Sigmoid colon (tissue), 7 donors: ENCODE results near the gene AACS. TPM values are rescaled to one million over a fixed set of nuclear protein-coding genes. Genes with fewer than 3 reads are reported as not detected.

ENCODE experiments used
- DNase-seq: peaks from one replicate; pipeline ENCODE4 v3.0.0-alpha.2; 2019
- H3K27ac ChIP-seq, 4 donors: fragments of 200-600 bp; sonication (generic); one replicate each; pipeline ENCODE4 v1.5.1; 2016 to 2019; ENCODE audit warnings: mild to moderate bottlenecking in 1 of 4
- H3K27me3 ChIP-seq, 3 donors: fragments of 200-600 bp; sonication (generic); one replicate each; pipeline ENCODE4 v1.5.1; 2019; ENCODE audit warnings: mild to moderate bottlenecking in 1 of 3
- H3K36me3 ChIP-seq, 4 donors: fragments of 200-600 bp; sonication (generic); one replicate each; pipeline ENCODE4 v1.5.1; 2016 to 2019
- H3K4me1 ChIP-seq, 4 donors: fragments of 200-600 bp; sonication (generic); one replicate each; pipeline ENCODE4 v1.5.1; 2017 to 2019
- H3K4me3 ChIP-seq, 4 donors: fragments of 200-600 bp; sonication (generic); one replicate each; pipeline ENCODE4 v1.5.1; 2017 to 2019; ENCODE audit warnings: mild to moderate bottlenecking in 2 of 4, moderate library complexity in 1 of 4
- H3K9me3 ChIP-seq, 4 donors: fragments of 200-600 bp in 3 of 4; sonication (generic) in 3 of 4; one replicate each; pipeline versions ENCODE4 v1.5.1 to v1.6.1; 2013 to 2019
- CTCF ChIP-seq, 4 experiments: fragments of 450-650 bp in 3 of 4; fragments of 200-600 bp in 1 of 4; IDR thresholded peaks; one replicate each; pipeline ENCODE4 v1.5.1; 2016 to 2019; ENCODE audit warnings: antibody characterized with exemption in 4 of 4, mild to moderate bottlenecking in 3 of 4, moderate library complexity in 2 of 4
- EP300 ChIP-seq, 4 donors: sonication (generic); formaldehyde crosslinking; IDR thresholded peaks; one replicate each; pipeline ENCODE4 v1.6.1; 2017; ENCODE audit warnings: antibody characterized with exemption in 4 of 4
- POLR2A ChIP-seq, 2 donors: fragments of 450-650 bp; IDR thresholded peaks; one replicate each; pipeline ENCODE4 v1.6.1; 2016; ENCODE audit warnings: antibody characterized with exemption in 2 of 2, mild to moderate bottlenecking in 2 of 2, moderate library complexity in 2 of 2
- POLR2AphosphoS5 ChIP-seq, 4 donors: sonication (generic); formaldehyde crosslinking; IDR thresholded peaks; one replicate each; pipeline ENCODE4 v1.6.1; 2017; ENCODE audit warnings: antibody characterized with exemption in 4 of 4
- WGBS, 2 donors: extraction: QIAGEN DNeasy Blood & Tissue Kit; methylation state at CpG; one replicate each; pipeline ENCODE4 v1.1.7; 2013; 5-methylcytosine and 5-hydroxymethylcytosine counted together
- intact Hi-C: fragments of 100-400 bp; cut with DNase I; formaldehyde crosslinking; loops from one replicate; pipeline ENCODE4 v1.15.1; 2023
- polyA plus RNA-seq, 3 donors: library from polyadenylated mRNA; stranded (reverse); fragments of 200-250 nt; gene quantifications; one replicate each; pipeline ENCODE4 v1.2.3, GENCODE V29; 2013
- total RNA-seq, 4 donors: library from RNA; depleted of rRNA; stranded (reverse); fragments of >200 nt; gene quantifications; one replicate each; pipeline ENCODE4 v1.1.0, GENCODE V29; 2016
- donor health status: healthy with polysubstance abuse.
- donor health status: Bipolar disorder and iron deficiency.
- donor health status: healthy.

The AACS gene
- total RNA-seq (10 to 100 TPM in 2 of 4 donors, 1 to 10 TPM in 2; 8.1 to 12.7 (median 10.1) TPM), polyA plus RNA-seq (10 to 100 TPM; 19.2 to 38.0 (median 34.9) TPM)

- peak within 1 kb of the TSS; percentile 66 to 97 (median 78) for H3K4me3 ChIP-seq
- H3K36me3 ChIP-seq = no peaks in the 10 kb centered on the region
- 0% methylated on average over 80 of the region's 80 CpGs for WGBS, 2 donors
- no peaks in the 10 kb centered on the region for H3K27me3 ChIP-seq
- TF ChIP-seq POLR2AphosphoS5 (IDR thresholded peaks at IDR 0.05) (peak in 2 of 4 donors; percentile 29 to 56), CTCF (IDR thresholded peaks at IDR 0.05) (no peak)
- H3K9me3 ChIP-seq = no peaks in the 10 kb centered on the region
- peak within 1 kb of the TSS; percentile 75 to 84 (median 78) for H3K27ac ChIP-seq
- intact Hi-C loops = loop anchor here (1.0 to 2.0 kb wide), 2 partner anchors 16 to 72 kb away; partner anchors contain the start of gene BRI3BP
- peak; percentile 82 for DNase-seq
- peaks cover 0 to 19% (median 15%) of the 10 kb centered on the region in 4 donors for H3K4me1 ChIP-seq
Measured at GRCh38 chr12:125065021-125065918, at the start of gene AACS. Gene AACS, plus strand, starts transcription at chr12:125065435. Its CDS starts 150 bp downstream, at chr12:125065585.

DNA sequence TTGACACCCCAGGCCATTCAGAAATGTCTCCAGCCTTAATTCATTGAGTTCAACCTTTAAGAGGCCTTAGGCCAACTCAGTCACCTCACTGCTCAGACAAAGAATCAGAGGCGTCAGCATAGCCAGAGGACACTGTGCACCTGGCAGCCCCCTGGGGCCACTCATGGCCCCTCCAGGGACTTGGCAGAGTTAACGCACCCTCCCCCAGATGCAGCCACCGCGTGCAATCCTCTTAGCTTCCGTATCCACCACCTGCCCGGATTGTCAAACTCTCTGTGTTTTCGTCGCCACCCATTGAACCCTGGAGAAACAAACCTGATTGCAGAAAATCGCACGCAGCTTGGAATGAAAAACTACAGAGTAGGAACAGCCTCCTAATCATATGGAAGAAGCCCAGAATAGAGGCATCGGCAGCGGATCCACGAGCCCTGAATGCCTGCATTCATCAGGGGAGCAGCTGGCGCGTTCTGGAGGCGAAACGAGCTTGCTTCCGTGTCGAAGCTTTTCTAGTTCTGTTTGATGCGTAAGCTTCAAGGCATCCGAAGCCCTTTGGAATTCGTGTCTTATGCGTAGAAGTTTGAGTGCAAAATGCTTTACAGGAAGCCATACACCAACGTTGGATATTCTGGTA lies 49.4 kb upstream of the AACS start:
- no peaks in the 10 kb centered on the region for H3K9me3 ChIP-seq
- H3K27me3 ChIP-seq = no peaks in the 10 kb centered on the region
- no peak for DNase-seq
- intact Hi-C loops = no loop called here
- peaks cover 0 to 4% (median 0%) of the 10 kb centered on the region in 4 donors for H3K36me3 ChIP-seq
- H3K27ac ChIP-seq = no peak overlapping the region
- no peaks in the 10 kb centered on the region for H3K4me1 ChIP-seq
- H3K4me3 ChIP-seq = no peak overlapping the region
- no peak for TF ChIP-seq CTCF (IDR thresholded peaks at IDR 0.05)
- no peak for TF ChIP-seq POLR2AphosphoS5 (IDR thresholded peaks at IDR 0.05)
- no peak for TF ChIP-seq EP300 (IDR thresholded peaks at IDR 0.05)
- 94% methylated on average over 24 of the region's 24 CpGs for WGBS, 2 donors

- peaks cover 0 to 4% (median 0%) of the 10 kb centered on the region in 4 donors for H3K36me3 ChIP-seq
- TF ChIP-seq POLR2AphosphoS5 (IDR thresholded peaks at IDR 0.05) = no peak
- no peak for TF ChIP-seq EP300 (IDR thresholded peaks at IDR 0.05)
- no peak for TF ChIP-seq CTCF (IDR thresholded peaks at IDR 0.05)
- TF ChIP-seq POLR2A (IDR thresholded peaks at IDR 0.05) = no peak
- H3K27me3 ChIP-seq = no peaks in the 10 kb centered on the region
- H3K9me3 ChIP-seq = no peaks in the 10 kb centered on the region
- DNase-seq = no peak
- H3K4me3 ChIP-seq = no peak overlapping the region
- no peak overlapping the region for H3K27ac ChIP-seq
- no peaks in the 10 kb centered on the region for H3K4me1 ChIP-seq
- 94 to 97% methylated on average over 9 of the region's 9 CpGs for WGBS, 2 donors
- intact Hi-C loops = no loop called here
Measured at GRCh38 chr12:125017801-125018200, 47.4 kb upstream of the AACS start.

GRCh38 chr12:125018356-125018755 lies 46.9 kb upstream of the AACS start:
- no peaks in the 10 kb centered on the region for H3K27me3 ChIP-seq
- no peak overlapping the region for H3K27ac ChIP-seq
- TF ChIP-seq POLR2A (IDR thresholded peaks at IDR 0.05) (no peak), EP300 (IDR thresholded peaks at IDR 0.05) (no peak), POLR2AphosphoS5 (IDR thresholded peaks at IDR 0.05) (no peak), CTCF (IDR thresholded peaks at IDR 0.05) (no peak)
- H3K4me1 ChIP-seq = no peaks in the 10 kb centered on the region
- intact Hi-C loops = no loop called here
- no peak for DNase-seq
- peaks cover 0 to 4% (median 0%) of the 10 kb centered on the region in 4 donors for H3K36me3 ChIP-seq
- 94 to 95% methylated on average over 11 of the region's 11 CpGs for WGBS, 2 donors
- no peaks in the 10 kb centered on the region for H3K9me3 ChIP-seq
- H3K4me3 ChIP-seq = no peak overlapping the region
